HT-29 (cell line): ENCODE results near the gene ROR2. TPM values are rescaled to one million over a fixed set of nuclear protein-coding genes. Genes with fewer than 3 reads are reported as not detected.

ENCODE experiments used
- DNase-seq: peaks from one replicate; pipeline ENCODE4 v3.0.0-alpha.2; 2015; ENCODE audit warnings: low spot score
- total RNA-seq: library from RNA; depleted of rRNA; stranded (reverse); fragments of >200 nt; shearing (Covaris generic); gene quantifications from 2 replicates; pipeline ENCODE4 v1.2.3, GENCODE V29; 2014

Gene ROR2
- total RNA-seq, 1 experiment from 2014 or later: not detected

DNA sequence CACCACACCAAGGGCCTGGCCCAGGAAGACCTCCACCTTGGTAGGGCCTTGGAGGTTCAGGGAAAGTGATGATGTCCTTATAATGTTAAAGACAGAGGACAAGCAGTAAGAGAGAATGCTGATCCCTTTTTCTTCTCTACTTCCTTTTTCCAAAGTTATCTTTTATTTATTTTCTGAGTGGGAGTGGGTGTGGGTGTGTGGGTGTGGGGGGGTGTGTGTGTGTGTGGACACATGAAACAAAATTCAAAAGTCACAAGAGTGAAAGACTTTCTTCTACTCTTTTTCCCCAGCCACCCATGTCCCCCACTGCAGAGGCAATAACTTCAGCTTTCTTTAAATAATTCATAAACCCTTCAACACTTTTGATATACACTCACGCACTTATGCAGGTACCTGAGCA lies 70.8 kb downstream of the ROR2 start:
- no peak for DNase-seq

DNA sequence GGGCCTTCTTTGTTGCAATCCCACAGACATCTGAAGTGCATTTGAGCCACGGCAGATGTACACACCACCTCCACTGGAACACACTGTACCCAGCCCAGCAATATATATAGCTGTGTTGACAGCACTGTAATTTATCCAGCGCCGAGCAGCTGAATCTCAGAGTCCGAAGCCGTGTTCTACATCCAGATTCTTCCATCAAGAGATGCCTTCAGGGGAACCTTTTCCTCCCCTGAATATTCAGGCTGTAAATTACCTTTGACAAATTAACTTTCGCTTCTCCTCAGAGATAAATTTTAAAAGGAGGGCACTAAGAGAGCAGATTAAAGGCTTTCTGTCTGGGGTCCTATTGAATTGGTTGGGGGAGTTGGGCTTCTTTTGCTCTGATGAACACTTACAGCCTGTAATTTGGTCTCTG lies 76.4 kb downstream of the ROR2 start:
- no peak for DNase-seq

DNA sequence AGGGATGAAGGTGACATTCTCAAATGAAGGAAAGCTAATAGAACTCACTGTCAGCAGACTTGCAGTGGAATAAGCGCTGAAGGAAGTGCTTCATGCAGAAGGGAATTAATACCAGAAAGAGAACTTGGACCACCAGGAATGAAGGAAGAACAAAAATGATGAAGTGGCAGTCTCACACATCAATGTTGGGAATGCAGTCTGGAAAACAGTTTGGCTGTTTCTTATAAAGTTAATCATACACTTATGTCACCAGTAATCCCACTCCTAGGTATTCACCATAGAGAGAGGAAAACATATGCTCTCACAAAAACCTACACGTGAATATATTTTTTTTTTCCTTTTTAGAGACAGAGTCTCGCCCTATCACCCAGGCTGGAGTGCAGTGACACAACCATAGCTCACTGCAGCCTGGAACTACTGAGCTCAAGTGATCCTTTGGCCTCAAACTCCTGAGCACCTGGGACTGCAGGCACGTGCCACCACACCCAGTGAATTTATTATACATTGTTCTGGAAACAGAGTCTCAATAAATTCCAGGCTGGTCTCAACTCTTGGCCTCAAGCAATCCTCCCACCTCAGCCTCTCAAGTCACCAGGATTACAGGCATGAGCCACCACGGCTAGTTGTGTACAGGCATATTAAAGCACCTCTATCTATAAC lies 81.2 kb downstream of the ROR2 start:
- no peak for DNase-seq

GRCh38 chr9:91867740-91868139 lies 82.3 kb downstream of the ROR2 start:
- DNase-seq: no peak

DNA sequence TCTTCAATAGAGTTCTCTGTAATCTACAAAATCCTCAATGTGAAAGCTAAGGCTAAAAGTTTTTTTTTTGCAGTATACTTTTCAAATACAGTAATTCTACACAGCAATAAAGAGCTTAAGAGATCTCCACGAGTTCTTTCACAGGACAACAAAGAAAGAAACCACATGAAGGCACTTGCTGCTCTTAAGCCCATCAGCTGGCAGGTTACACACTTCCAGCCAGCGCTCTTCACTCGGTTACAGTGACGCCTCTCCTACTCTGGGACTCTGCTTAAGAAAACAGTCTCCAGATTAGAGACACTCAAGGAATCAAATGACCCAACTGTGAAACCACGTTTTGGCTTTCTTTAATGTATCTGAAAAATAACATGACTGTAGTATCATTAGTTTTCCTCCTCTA lies 85.0 kb downstream of the ROR2 start:
- no peak for DNase-seq

- DNase-seq: no peak
Measured at GRCh38 chr9:91864380-91864779, 85.6 kb downstream of the ROR2 start.

- DNase-seq: no peak
Measured at GRCh38 chr9:91863469-91863868, 86.6 kb downstream of the ROR2 start.

DNA sequence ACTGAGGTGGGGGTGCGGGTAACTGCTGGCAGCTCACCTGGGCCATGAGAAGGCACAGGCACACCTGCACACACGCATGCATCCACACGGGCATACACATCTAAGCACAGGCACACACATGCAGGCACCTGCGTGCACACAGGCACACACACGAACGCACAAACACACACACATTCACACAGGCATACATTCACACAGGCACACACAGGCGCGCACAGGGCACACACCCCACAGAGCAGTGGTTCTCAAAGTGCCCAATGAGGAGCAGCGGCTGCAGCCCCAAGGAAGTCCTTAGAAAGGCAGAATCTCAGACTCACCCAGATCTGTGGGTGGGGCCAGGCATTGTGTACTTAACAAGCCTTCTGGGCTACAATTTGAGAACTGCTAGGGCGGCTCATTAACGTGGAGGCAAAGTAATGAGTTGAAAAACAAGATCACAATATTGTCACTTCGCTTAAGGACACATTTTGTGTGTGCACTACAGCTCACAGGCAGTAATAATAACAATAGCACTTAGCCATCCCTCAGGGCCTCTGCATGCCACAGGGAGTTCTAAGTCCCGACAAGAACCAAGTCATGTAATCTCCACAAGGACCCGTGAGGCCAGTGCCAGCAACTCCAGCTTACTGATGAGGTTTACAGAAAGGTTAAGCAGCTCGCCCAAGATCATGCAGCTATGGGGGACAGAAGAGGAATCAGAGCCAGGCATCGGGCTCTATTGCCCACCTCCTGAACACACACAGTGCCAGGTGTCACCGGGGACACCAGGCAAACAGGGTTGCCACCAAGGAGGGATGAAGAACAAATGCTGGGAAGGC lies 91.6 kb downstream of the ROR2 start:
- no peak for DNase-seq

- DNase-seq: no peak
Measured at GRCh38 chr9:91857291-91858212, 92.5 kb downstream of the ROR2 start.

DNA sequence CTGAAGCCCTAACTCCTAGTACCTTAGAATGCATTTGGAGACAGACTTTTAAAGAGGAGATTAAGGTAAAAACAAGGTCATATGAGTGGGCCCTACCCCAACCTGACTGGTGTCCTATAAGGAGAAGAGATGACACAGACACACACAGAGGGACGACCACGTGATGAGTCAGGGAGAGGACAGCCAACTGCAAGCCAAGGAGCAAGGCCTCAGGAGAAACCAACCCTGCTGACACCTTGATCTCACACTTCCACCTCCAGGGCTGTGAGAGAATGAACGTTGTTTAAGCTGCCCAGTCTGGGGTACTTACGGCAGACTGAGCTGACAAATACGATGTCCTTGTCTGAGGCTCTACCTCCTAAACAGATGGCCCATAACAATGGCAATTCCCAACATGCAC lies 93.6 kb downstream of the ROR2 start:
- no peak for DNase-seq

DNA sequence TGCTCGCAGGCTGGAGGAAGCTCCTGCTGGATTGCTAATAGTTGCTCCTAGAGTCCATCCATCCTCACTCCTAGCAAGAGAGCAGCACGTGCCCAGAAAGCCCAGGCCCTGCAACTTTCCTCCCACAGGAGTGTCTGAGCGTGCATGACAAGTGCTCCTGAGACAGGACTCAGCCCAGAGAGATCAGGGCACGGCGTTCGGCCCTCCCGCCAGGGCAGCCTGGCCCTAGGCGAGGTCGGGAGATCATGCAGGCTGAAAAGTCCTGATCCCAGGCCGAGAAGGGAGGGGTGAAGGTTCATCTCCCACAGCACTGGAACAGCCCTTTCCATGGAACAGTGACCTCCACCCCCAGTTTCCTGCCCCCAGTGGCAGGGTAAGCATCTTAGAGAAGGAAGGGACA lies 94.8 kb downstream of the ROR2 start:
- no peak for DNase-seq

DNA sequence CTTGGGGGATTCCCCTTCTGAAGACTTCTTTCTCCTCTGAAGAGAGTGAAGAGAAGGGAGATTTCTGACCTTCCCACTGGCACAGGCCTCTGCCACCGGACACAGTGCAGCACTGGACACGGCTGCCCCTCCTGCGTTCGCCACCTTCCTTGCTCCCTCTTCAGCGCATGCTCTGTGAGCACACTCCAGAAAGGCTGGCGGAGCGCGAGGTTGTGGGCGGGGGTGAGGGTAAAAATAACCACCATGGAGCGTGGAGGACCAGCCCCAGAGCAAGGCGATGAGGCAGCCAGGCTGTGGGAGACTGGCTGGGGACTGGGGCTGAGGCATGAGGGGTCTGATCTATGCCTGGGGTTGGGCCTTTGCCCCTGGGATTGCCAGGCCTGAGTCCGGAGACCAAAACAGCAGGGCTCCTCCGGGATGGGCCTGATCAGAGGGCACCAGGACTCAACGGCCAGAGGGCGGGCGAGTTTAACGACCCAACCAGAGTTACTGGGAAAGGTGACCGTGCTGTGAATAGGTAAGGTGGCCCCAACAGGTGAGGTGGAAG lies 97.2 kb downstream of the ROR2 start:
- DNase-seq: no peak

GRCh38 chr9:91849694-91850093 lies 100.3 kb downstream of the ROR2 start:
- DNase-seq: no peak

- DNase-seq: no peak
Measured at GRCh38 chr9:91848146-91848545, 101.9 kb downstream of the ROR2 start.

- no peak for DNase-seq
Measured at GRCh38 chr9:91847581-91848091, 102.4 kb downstream of the ROR2 start.

GRCh38 chr9:91845879-91846278 lies 104.1 kb downstream of the ROR2 start:
- DNase-seq: no peak

DNA sequence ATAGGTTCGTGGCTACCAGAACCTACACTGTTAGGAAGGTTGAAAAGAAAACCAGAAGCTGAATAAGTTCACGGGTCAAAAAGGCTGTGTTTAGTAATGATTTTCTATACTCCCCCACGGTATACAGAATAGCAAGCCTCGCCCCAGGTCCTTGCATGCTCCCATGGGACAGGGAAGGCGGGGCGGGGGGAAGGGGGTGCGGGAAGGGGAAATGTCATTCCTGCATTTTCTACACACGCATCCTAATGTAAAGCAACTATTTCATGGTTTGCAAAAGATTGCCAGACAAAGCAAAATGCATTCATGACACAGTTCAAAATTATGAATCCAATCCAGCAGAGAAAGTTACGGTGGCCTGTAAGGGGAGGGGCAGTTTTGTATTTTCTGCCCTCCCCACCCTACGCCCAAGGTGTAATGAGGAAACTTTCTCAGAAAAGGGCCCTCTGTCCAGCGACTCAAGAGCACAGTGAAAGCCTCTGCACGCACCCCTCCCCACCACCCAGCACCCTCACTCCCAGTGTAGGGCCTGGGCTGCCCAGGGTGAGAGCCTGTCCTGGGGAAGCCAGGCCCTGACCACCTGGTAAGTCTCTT lies 105.2 kb downstream of the ROR2 start:
- DNase-seq: no peak

DNA sequence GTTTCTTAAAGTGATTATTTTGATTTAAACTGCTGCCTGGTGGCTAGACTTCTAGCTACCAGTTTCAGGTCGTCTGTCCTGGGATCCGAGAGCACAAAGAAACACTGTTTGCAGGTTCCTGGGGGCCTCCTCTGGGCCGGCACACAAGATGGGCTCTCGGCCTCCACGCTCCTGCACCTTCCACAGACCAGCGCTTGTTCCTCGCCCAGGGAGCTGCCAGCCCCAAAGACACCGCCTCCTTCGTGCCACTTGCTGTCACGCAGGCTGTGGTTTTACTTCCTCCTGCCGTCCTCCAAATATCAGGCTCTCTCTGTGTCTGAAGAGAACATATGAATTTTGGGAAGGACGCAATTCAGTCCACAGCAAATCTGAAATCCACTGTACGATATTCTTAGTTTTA lies 105.8 kb downstream of the ROR2 start:
- DNase-seq: no peak

- DNase-seq: no peak
Measured at GRCh38 chr9:91843623-91844148, 106.3 kb downstream of the ROR2 start.

DNA sequence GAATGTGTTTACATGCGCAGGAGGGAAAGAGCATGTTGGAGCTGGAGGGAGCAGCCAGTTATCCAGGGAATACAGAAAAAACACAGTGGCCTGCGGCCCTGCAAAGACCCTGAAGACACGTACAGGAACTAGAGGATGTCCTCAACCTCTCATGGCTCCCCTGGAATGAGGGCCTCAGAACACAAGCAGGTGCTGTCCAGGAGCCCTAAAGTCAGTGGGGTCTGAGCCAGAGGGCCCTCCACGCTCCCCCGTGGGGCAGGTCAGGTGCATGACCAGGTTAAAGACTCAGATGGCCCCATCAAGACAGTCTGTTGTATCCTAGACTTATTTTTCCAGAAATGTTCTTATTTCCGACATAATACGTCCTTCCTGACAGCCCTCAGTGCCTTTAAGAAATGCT lies 106.9 kb downstream of the ROR2 start:
- DNase-seq: no peak
